ENCODE results near the gene GADL1. TPM values are rescaled to one million over a fixed set of nuclear protein-coding genes. Genes with fewer than 3 reads are reported as not detected.

GADL1 gene
- total RNA-seq, 1 experiment from 2014 or later: not detected

DNA sequence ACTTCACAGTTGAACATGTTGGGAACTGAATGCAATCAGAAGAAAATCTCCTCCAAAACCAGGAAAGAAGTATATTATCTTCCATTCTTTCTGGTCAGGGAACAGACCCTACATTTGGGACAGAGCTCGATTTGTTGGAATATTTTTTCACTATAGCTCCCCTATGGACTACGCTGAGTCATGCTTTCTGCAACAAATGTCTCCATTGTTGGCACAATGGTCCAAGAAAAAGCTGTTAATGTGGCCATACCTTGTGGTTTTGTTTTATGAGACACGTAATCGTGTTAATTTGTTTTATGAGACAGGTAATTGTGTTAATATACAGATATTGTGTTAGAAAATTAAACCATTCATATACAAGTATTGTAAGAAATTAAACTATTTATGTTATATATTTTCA, 186.6 kb downstream of the GADL1 start:
- ChIA-PET RAD21 (ENCODE audit: low non-redundant PET in 1 of 2, low total read pairs in 2 of 2, uncharacterized antibody in 2 of 2, unreplicated experiment in 2 of 2) (no interaction called here), CTCF (no interaction called here), POLR2A (no interaction called here)
- ATAC-seq (no peak), DNase-seq (ENCODE audit: low read depth, low spot score) (no peak)
- TF ChIP-seq ZNF274 (IDR thresholded peaks at IDR 0.05; ENCODE audit: low read depth, low read length) (no peak), YY1 (IDR thresholded peaks at IDR 0.05; ENCODE audit: extremely low read depth, insufficient replicate concordance, low read depth, low read length) (no peak), CBX3 (IDR thresholded peaks at IDR 0.05; ENCODE audit: low read depth) (no peak), SIN3A (IDR thresholded peaks at IDR 0.05; ENCODE audit: low read depth) (no peak), EGR1 (IDR thresholded peaks at IDR 0.05; ENCODE audit: low read depth) (no peak)
- TF ChIP-seq, protein P1, sequence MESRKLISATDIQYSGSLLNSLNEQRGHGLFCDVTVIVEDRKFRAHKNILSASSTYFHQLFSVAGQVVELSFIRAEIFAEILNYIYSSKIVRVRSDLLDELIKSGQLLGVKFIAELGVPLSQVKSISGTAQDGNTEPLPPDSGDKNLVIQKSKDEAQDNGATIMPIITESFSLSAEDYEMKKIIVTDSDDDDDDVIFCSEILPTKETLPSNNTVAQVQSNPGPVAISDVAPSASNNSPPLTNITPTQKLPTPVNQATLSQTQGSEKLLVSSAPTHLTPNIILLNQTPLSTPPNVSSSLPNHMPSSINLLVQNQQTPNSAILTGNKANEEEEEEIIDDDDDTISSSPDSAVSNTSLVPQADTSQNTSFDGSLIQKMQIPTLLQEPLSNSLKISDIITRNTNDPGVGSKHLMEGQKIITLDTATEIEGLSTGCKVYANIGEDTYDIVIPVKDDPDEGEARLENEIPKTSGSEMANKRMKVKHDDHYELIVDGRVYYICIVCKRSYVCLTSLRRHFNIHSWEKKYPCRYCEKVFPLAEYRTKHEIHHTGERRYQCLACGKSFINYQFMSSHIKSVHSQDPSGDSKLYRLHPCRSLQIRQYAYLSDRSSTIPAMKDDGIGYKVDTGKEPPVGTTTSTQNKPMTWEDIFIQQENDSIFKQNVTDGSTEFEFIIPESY (IDR thresholded peaks at IDR 0.05; ENCODE audit: extremely low read depth, insufficient replicate concordance, low read length): no peak
- TF ChIP-seq, protein P2, sequence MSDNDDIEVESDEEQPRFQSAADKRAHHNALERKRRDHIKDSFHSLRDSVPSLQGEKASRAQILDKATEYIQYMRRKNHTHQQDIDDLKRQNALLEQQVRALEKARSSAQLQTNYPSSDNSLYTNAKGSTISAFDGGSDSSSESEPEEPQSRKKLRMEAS (IDR thresholded peaks at IDR 0.05): no peak
- Histone ChIP-seq H3K27ac (ENCODE audit: low read depth, low read length) (no peak overlapping the region), H3K36me3 (ENCODE audit: control insufficient read depth in 1 of 2, insufficient read depth in 2 of 2, low read length in 2 of 2) (no peaks in the 10 kb centered on the region), H3K4me1 (ENCODE audit: control insufficient read depth in 1 of 2, insufficient read depth in 2 of 2, low read length in 2 of 2) (peaks cover 0 to 5% of the 10 kb centered on the region in 2 experiments; a peak in 1 of 4 replicates), H3K79me2 (ENCODE audit: insufficient read depth, low read length) (no peaks in the 10 kb centered on the region), H3K4me3 (replicated peaks in 1 of 2; ENCODE audit: low read depth in 1 of 2, low read length in 2 of 2) (no peak overlapping the region), H3K4me2 (ENCODE audit: low read length) (no peak overlapping the region), H3K9me3 (ENCODE audit: control insufficient read depth in 1 of 2, insufficient read depth in 1 of 2, low read depth in 1 of 2, low read length in 2 of 2) (no peaks in the 10 kb centered on the region), H3K27me3 (ENCODE audit: insufficient read depth, low read length) (no peaks in the 10 kb centered on the region), H4K20me1 (ENCODE audit: insufficient read depth) (no peaks in the 10 kb centered on the region), H3K9ac (ENCODE audit: low read length) (no peak overlapping the region), H3K9me2 (ENCODE audit: insufficient read depth) (no peaks in the 10 kb centered on the region), H2AFZ (ENCODE audit: low read depth, low read length, poor library complexity, severe bottlenecking) (no peak overlapping the region)
- BruUV-seq (replicated peaks): no TSS peak
- intact Hi-C loops (cut with micrococcal nuclease): no loop called here
